CD4-positive, alpha-beta T cell treated with Interleukin-2 at 100 ng/mL for 4 hours (primary cell): ENCODE data around the gene MCUR1.
"Not testable (repeated sequence)": the region's sequence is repeated elsewhere in the genome, so short reads cannot be mapped to it uniquely, and the experiment has no call there.

Experiments
- DNase-seq: peaks from one replicate; pipeline ENCODE4 v3.0.0-alpha.2; 2020; ENCODE audit warnings: low spot score

The MCUR1 gene, protein sequence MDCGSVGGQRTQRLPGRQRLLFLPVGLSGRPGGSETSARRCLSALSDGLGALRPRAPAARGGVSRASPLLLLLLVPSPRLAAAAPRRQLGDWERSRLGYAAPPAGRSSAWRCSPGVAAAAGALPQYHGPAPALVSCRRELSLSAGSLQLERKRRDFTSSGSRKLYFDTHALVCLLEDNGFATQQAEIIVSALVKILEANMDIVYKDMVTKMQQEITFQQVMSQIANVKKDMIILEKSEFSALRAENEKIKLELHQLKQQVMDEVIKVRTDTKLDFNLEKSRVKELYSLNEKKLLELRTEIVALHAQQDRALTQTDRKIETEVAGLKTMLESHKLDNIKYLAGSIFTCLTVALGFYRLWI

DNA sequence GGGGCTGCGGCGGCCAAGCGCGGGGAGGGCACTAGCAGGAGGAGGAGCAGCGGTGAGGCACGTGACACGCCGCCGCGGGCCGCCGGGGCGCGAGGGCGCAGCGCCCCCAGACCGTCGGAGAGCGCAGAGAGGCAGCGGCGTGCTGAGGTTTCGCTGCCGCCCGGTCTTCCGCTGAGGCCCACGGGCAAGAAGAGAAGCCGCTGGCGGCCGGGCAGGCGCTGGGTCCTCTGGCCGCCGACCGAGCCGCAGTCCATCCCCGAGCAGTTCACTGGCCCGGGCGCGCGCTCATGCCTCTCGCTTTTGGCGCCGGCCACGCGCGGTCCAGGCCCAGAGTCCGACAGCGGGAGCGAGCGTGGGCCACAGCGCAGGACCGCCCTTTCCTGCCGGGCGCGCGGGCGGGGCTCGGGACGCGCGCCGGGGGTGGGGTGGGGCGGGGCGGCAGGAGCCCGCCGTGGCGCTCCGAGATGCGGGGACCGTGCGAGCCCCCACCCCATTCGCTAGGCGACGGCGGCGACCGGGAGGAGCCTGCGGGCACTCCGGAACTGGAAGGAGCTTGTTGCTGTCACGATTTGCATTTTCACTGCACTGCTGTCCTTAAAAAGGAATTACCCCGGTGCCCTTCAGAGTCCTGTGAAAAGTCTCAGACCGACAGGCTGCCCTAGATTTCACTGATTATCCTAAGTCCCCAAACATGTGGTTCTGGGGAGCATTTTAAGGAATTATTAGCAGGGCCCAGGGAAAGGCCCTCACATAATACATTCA lies at the start of gene MCUR1:
TSS of gene MCUR1 (minus strand) at position 382 of the 762 bp plus-strand sequence. CDS start at position 254, 128 bp downstream.
- DNase-seq: peak; percentile 80

DNA sequence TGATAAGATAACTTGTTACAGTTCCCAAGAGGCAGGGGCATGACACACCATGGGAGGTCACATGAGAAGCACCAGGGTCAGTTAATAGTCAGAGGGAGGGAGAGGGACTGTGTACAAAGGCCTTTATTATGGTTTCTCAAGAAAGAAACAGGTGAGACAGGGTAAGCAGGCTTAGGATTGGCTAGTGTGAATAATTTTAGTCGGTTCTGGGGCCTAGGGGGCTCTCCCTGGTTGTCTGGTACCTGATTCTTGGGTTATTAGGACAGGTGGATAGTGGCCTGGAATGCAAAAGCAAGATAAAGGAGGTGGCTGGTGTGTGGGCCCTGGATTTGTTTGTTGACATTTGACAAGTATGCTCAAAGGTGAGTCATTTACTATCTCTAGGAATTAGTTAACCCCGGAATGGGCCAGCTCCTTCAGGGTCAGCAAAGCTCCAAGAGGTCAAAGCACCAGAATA lies 49.4 kb upstream of the MCUR1 start:
- no peak for DNase-seq

- not testable (repeated sequence) for DNase-seq
These were observed 46.3 kb upstream of the MCUR1 start for GRCh38 chr6:13860556-13861185.

- no peak for DNase-seq
These were observed 45.7 kb upstream of the MCUR1 start for GRCh38 chr6:13859871-13860555.

DNA sequence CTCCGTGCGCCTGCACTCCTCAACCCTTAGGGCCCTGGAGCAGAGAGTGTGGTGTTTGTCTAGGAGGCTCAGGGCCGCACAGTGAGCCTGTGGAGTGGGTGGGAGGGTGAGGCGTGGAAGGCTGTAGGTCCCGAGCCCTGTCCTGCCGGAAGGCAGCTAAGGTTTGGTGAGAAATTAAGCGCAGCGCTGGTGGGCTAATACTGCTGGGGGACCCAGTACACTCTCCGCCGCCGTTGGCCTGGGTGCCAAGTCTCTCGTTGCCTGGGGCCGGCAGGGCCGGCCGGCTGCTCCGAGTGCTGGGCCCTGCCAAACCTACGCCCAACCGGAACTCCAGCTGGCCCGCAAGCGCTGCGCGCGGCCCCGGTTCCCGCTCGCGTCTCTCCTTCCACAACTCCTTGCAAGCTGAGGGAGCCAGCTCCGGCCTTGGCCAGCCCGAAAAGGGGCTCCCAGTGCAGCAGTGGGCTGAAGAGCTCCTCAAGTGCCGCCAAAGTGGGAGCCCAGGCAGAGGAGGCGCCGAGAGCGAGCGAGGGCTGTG lies 40.4 kb upstream of the MCUR1 start:
- DNase-seq: no peak

- DNase-seq: no peak
These were observed 39.5 kb upstream of the MCUR1 start for GRCh38 chr6:13853871-13854270.

DNA sequence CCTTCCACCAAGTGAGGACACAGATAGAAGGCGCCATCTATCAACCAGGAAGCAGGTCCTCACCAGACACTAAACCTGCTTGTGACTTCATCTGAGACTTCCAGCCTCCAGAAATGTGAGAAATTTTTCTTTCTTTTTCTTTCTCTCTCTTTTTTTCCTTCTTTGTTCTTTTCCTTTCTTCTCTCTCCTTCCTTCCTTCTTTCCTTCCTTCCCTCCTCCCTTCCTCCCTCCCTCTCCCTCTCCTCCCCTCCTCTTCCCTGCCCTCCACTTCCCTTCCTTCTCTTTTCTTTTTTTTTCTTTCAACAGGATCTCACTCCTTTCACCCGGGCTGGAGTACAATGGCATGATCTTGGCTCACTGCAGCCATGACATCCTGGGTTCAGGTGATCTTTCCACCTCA lies 37.4 kb upstream of the MCUR1 start:
- DNase-seq: no peak

- no peak for DNase-seq
These were observed 37.0 kb upstream of the MCUR1 start for GRCh38 chr6:13851330-13851729.

GRCh38 chr6:13850690-13851089 lies 36.3 kb upstream of the MCUR1 start:
- not testable (repeated sequence) for DNase-seq

- DNase-seq: no peak
These were observed 34.3 kb upstream of the MCUR1 start for GRCh38 chr6:13848522-13849150.

DNA sequence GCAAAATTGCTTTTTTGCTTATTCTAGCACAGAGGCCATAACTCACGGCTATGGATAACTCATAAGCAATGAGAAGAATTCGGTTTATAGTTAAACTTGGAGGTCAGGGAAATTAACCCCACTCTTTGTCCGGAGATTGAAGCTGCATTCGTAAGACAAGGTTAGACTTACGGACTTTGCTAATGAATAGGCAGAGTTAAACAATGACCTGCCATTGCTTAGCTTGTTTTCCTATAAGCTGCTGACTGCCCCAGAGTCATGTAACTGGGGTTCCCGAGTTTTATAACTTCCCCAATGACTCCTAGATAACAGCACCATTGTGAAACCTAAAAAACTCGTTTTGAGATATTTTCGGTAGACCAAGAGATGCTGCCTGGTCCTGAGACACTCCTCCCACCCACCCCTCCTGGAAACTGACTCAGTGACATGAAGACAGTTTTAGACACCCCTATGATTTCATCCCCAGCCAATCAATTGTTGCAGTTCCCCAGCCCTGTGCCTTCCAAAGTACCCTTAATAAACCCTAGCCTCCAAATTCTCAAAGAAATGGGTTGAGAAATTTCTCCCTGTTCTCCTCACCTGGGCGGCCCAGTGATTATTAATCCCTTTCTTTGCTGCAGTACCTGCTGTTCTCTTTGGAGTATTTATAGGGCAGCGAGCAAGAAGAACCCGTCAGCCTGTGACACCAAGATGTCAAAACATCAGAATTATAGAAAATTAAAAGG lies 33.1 kb upstream of the MCUR1 start:
- DNase-seq: no peak

GRCh38 chr6:13846841-13847240 lies 32.5 kb upstream of the MCUR1 start:
- DNase-seq: no peak

DNA sequence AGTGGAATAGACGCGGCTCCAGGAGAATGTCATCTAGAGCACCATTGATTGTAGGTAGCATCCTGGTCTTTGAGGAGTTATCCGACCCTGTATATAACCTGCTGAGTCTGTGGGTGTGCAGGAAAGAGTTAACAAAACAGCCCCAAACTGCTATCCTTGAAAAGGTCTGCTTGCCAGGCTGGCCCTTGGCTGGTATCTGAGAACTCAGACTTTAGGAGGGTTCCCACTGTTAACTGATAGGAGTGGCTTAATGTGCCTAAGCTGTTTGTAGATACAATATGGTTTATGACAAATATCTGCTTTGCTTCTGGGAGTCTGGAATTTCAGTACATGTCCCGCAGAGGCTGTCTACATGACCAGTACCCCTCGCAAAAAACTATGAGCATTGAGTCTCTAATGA lies 27.6 kb upstream of the MCUR1 start:
- no peak for DNase-seq

GRCh38 chr6:13838616-13839015 lies 24.3 kb upstream of the MCUR1 start:
- DNase-seq: no peak

GRCh38 chr6:13836170-13836569 lies 21.8 kb upstream of the MCUR1 start:
- no peak for DNase-seq

- DNase-seq: no peak
These were observed 20.4 kb upstream of the MCUR1 start for GRCh38 chr6:13834790-13835189.

GRCh38 chr6:13834018-13834417 lies 19.7 kb upstream of the MCUR1 start:
- DNase-seq: not testable (repeated sequence)

GRCh38 chr6:13832778-13833177 lies 18.4 kb upstream of the MCUR1 start:
- DNase-seq: no peak

- DNase-seq: no peak
These were observed 17.3 kb upstream of the MCUR1 start for GRCh38 chr6:13831615-13832014.

- no peak for DNase-seq
These were observed 16.4 kb upstream of the MCUR1 start for GRCh38 chr6:13830803-13831202.

- not testable (repeated sequence) for DNase-seq
These were observed 15.1 kb upstream of the MCUR1 start for GRCh38 chr6:13829419-13829818.
